Amniotic epithelial cell (primary cell): ENCODE results near the gene NINJ1.
"Not testable (repeated sequence)": the region's sequence is repeated elsewhere in the genome, so short reads cannot be mapped to it uniquely, and the experiment has no call there.

Experiments
- DNase-seq: peaks from one replicate; pipeline ENCODE4 v3.0.0-alpha.2; 2010; ENCODE audit warnings: low read depth

NINJ1 gene

DNA sequence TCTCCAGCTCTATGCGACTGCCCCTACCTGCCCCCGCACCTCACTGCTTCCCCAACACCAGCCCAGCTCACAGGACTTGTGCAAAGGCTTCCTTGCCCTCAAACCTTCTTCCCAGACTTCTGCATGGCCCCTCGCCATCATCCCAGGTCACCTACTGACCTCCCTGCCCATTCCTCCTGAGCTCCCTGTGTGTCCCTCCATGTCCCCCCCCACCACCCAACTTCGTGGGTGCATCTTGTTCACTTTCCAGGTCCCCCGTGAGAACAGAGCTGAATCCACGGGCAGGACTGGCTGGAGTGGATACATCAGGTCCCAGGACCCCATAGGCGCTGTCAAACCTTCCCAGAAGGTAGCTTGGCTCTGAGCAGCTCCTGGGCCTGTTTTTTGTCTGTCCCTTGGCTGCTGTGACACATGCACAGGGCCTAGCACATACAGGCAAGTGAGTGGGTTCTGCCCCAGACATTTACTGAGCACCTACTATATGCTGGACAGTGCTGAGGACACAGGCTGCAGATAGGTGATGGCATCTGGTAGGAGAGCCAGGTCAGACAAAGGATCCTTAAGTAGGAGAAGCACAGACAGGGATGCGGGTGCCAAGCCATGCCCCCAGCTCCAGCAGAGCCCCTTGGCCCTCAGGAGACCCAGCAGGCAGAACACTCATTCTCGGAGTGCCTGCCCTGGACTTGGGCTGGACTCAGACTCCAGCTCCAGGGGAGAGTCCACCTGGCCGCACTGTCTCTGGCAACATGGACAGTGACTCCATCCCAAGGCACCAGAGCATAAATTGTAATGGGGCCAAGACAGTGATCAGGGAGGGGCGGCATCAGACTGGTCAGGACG, 15.0 kb downstream of the NINJ1 start:
- no peak for DNase-seq

DNA sequence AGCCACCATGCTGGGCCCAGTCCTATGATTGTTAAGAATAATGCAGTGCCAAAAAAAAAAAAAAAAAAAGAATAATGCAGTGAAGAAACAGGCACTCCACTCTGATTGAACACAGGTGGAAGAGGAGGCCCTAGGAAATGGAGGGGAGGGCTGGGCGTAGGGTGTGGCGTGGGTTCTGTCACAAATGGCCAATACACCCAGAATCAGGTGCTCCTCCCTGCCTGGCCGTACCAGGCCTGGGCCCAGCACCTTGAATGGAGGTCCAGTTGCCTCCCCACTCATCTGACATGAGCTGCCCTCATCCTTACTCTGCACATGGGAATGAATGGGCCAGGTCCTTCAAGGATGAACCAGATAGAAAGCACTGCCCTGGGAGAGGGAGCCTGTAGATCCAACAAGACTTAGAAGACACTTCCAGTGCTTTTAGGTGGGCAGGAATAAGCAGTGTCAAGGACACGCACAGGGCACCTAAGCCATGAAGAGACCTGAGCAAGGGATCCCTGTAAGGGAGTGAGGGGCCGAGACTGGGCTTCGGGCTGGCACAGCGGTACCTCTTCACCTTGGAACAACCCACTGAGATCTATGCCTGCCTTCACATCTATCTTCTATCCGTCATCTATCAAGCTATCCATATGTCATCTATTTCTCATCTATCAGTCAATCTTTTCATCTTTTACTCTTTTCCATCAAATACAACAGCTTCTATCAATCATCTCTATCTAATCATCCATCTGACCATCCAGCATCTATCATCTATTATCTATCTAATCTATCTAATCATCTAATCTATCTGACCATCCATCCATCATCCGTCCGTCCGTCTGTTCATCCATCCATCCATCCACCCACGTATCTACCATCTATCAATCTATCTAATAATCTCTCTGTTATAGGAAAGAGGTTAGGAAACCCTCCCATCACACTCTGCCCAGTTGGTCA, 15.9 kb downstream of the NINJ1 start:
- no peak for DNase-seq

GRCh38 chr9:93117521-93117920, 16.5 kb downstream of the NINJ1 start:
- not testable (repeated sequence) for DNase-seq

GRCh38 chr9:93116072-93116961, 17.7 kb downstream of the NINJ1 start:
- DNase-seq = peak; percentile 92

DNA sequence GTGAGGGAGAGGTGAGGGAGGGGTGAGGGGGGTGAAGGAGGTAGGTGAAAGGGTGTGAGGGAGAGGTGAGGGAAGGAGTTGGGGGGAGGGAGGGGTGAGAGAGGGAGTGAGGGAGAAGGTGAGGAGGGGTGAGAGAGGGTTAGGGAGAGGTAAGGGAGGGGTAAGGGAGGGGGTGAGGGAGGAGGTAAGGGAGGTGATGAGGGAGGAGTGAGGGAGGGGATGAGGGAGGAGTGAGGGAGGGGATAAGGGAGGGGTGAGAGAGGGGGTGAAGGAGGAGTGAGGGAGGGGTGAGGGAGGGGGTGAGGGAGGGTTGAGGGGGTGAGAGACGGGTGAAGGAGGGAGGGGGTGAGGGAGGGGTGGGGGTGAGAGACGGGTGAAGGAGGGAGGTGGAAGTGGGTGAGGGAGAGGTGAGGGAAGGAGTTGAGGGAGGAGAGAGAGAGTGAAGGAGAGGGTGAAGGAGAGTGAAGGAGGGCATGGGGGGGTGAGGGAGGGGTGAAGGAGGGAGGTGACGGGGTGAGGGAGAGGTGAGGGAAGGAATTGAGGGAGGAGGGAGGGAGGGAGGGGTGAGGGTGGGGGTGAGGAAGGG, 18.5 kb downstream of the NINJ1 start:
- DNase-seq = no peak

GRCh38 chr9:93114984-93115335, 19.1 kb downstream of the NINJ1 start:
- no peak for DNase-seq

- DNase-seq = peak; percentile 25
These were observed 19.7 kb downstream of the NINJ1 start for GRCh38 chr9:93114169-93114983.

GRCh38 chr9:93112864-93113389, 21.1 kb downstream of the NINJ1 start:
- DNase-seq = no peak

DNA sequence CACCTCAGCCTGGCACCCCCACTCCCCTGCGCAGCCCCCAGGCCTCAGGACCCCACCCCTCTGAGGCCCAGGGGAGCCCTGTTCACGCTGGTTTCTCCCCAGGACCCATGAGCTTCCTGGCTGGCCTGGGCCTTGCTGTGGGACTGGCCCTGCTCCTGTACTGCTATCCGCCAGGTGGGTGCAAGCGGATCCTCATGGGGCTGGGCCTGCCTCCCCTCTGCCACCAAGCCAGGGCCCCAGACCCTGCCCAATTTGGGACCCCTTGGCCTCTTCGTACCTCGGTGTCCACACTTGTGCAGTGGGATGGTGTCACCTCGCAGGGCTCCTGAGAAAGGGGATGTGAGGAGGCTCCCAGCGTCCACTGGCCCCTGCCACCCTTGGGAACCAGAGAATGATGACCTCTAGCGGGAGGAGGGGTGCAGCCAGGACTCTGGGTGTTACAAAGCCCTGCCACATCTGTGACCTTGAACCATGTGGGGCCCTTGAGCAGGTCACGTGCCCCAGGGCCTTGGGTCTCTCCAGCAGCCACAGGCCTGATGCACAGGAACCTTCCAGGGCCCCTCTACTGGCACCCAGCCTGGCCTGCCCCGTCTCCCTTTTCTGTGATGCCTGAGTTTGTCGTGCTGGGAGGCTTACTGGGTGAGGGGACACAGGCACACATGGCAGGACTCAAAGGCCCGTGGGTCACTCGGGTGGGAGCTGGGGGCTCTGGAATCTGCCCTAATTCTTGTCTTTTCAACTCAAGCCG, 21.8 kb downstream of the NINJ1 start:
- no peak for DNase-seq

- peak; percentile 92 for DNase-seq
These were observed 22.5 kb downstream of the NINJ1 start for GRCh38 chr9:93111371-93112115.

- DNase-seq = no peak
These were observed 23.1 kb downstream of the NINJ1 start for GRCh38 chr9:93111001-93111370.

GRCh38 chr9:93110311-93110855, 23.7 kb downstream of the NINJ1 start:
- no peak for DNase-seq

GRCh38 chr9:93108291-93109041, 25.6 kb downstream of the NINJ1 start:
- DNase-seq = no peak

DNA sequence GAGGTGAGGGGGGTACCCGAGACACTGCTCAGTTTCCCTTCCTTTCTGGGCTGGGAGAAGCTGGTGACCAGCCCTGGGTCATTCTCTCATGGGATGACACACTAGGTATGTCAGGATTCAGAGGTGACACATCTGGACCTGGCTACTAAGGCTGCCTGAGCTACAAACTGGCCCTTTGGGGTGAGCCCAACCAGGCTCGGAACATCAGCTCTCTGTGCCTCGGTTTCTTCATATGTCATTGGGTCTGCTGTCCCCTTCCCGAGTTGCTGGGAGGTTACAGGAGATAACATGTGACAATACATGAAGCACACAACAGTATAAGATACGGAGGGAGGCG, 26.3 kb downstream of the NINJ1 start:
- no peak for DNase-seq

GRCh38 chr9:93107151-93107824, 26.8 kb downstream of the NINJ1 start:
- DNase-seq = no peak

DNA sequence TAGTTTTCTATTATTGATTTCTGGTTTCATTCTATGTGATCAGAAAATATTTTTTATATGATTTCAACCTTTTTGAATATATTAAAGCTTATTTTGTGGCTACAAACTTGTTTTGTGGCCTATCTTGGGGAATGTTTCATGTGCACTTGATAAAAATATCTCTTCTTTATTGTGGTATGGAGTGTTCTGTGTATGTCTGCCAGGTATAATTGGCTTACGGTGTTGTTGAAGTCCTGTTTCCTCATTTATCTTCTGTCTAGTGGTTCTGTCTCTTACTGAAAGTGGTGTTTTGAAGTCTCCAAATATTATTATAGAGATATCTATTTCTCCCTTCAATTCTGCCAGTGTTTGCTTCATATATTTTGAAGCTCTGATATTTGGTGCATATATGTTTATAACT, 28.4 kb downstream of the NINJ1 start:
- no peak for DNase-seq

DNA sequence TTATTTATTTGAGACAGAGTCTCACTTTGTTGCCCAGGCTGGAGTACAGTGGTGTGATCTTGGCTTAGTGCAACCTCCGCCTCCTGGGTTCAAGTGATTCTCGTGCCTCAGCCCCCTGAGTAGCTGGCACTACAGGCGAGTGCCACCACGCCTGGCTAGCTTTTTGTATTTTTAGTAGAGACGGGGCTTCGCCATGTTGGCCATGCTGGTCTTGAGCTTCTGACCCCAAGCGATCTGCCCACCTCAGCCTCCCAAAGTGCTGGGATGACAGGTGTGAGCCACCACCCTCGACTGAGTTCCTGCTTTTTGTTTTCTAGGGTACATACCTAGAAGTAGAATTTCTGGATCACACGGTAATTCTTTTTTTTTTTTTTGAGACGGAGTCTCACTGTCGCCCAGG, 33.0 kb downstream of the NINJ1 start:
- not testable (repeated sequence) for DNase-seq

DNA sequence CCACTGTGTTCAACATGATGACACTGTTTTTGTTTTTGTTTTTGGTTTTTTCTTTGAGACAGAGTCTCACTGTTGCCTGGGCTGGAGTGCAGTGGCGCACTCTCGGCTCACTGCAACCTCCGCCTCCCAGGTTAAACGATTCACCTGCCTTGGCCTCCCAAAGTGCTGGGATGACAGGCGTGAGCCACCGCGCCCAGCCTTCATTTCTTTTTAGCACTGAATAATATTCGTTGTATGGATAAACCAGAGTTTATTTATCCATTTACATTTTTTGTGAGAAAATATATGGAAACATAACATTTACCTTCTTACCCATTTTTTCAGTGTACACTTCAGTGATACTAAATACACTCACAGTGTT, 33.8 kb downstream of the NINJ1 start:
- no peak for DNase-seq
